GM21360 (cell line): Measurements from ENCODE around the gene TENM3.

ENCODE experiments used
- ATAC-seq: cut with Tn5 transposase; IDR thresholded peaks from one replicate; pipeline ENCODE4 v1.9.1; 2021; ENCODE audit warnings: mild to moderate bottlenecking, moderate library complexity; ENCODE audit not compliant: unreplicated experiment

TENM3 gene

GRCh38 chr4:182286035-182286434 lies 42.8 kb downstream of the TENM3 start:
- ATAC-seq, result no peak

- ATAC-seq, result no peak
Observed at GRCh38 chr4:182286931-182287330, 43.7 kb downstream of the TENM3 start.

- ATAC-seq, result no peak
Observed at GRCh38 chr4:182288534-182288933, 45.3 kb downstream of the TENM3 start.

GRCh38 chr4:182289809-182290208 lies 46.6 kb downstream of the TENM3 start:
- no peak for ATAC-seq

- no peak for ATAC-seq
Observed at GRCh38 chr4:182291175-182291574, 48.0 kb downstream of the TENM3 start.

GRCh38 chr4:182291597-182292270 lies 48.5 kb downstream of the TENM3 start:
- no peak for ATAC-seq

GRCh38 chr4:182292612-182293011 lies 49.4 kb downstream of the TENM3 start:
- ATAC-seq, result no peak

- no peak for ATAC-seq
Observed at GRCh38 chr4:182293691-182294255, 50.6 kb downstream of the TENM3 start.

GRCh38 chr4:182294451-182294850 lies 51.2 kb downstream of the TENM3 start:
- ATAC-seq, result no peak

GRCh38 chr4:182297659-182298058 lies 54.5 kb downstream of the TENM3 start:
- ATAC-seq, result no peak

GRCh38 chr4:182301736-182302135 lies 58.5 kb downstream of the TENM3 start:
- no peak for ATAC-seq

GRCh38 chr4:182303847-182304246 lies 60.6 kb downstream of the TENM3 start:
- ATAC-seq, result no peak

- ATAC-seq, result no peak
Observed at GRCh38 chr4:182306792-182307507, 63.7 kb downstream of the TENM3 start.

GRCh38 chr4:182307746-182308145 lies 64.5 kb downstream of the TENM3 start:
- ATAC-seq, result no peak

- ATAC-seq, result no peak
Observed at GRCh38 chr4:182309877-182310276, 66.7 kb downstream of the TENM3 start.

- ATAC-seq, result no peak
Observed at GRCh38 chr4:182310316-182310715, 67.1 kb downstream of the TENM3 start.

GRCh38 chr4:182310962-182311361 lies 67.8 kb downstream of the TENM3 start:
- ATAC-seq, result no peak

GRCh38 chr4:182314537-182314936 lies 71.3 kb downstream of the TENM3 start:
- ATAC-seq, result no peak

GRCh38 chr4:182318256-182318655 lies 75.1 kb downstream of the TENM3 start:
- ATAC-seq, result no peak

GRCh38 chr4:182320092-182320491 lies 76.9 kb downstream of the TENM3 start:
- ATAC-seq, result no peak

GRCh38 chr4:182320580-182320979 lies 77.4 kb downstream of the TENM3 start:
- no peak for ATAC-seq

GRCh38 chr4:182324282-182324681 lies 81.1 kb downstream of the TENM3 start:
- no peak for ATAC-seq
